Effector CD4-positive, alpha-beta T cell (primary cell): ENCODE data around the gene CDH16. TPM values are rescaled to one million over a fixed set of nuclear protein-coding genes. Genes with fewer than 3 reads are reported as not detected.
"Not testable (repeated sequence)": the region's sequence is repeated elsewhere in the genome, so short reads cannot be mapped to it uniquely, and the experiment has no call there.

Experiments
- DNase-seq: peaks from one replicate; pipeline ENCODE4 v3.0.0-alpha.2; 2020
- total RNA-seq: gene quantifications from one replicate; lab custom pipeline; 2026; lab: John Stamatoyannopoulos, UW

Gene CDH16
- total RNA-seq, result not detected

GRCh38 chr16:66918803-66919568 lies at the start of gene CDH16:
Gene CDH16, minus strand, starts transcription at chr16:66918885. Its CDS starts 820 bp downstream, at chr16:66918065.
- no peak for DNase-seq

- DNase-seq, result no peak
These were observed 45.4 kb upstream of the CDH16 start for GRCh38 chr16:66964049-66964448.

GRCh38 chr16:66961914-66962313 lies 43.2 kb upstream of the CDH16 start:
- no peak for DNase-seq

GRCh38 chr16:66961065-66961744 lies 42.5 kb upstream of the CDH16 start, which contains the start of gene CES3:
Gene CES3, plus strand, starts transcription at chr16:66961266. Its CDS starts 42 bp downstream, at chr16:66961308.
- DNase-seq, result no peak

- DNase-seq, result no peak
These were observed 41.6 kb upstream of the CDH16 start for GRCh38 chr16:66960270-66960669.

- DNase-seq, result no peak
These were observed 41.0 kb upstream of the CDH16 start for GRCh38 chr16:66959704-66960161.

GRCh38 chr16:66958857-66959703 lies 40.4 kb upstream of the CDH16 start:
- DNase-seq, result no peak

GRCh38 chr16:66956154-66956457 lies 37.4 kb upstream of the CDH16 start:
- DNase-seq, result not testable (repeated sequence)

GRCh38 chr16:66955363-66956153 lies 36.9 kb upstream of the CDH16 start:
- DNase-seq, result not testable (repeated sequence)

- peak; percentile 60 for DNase-seq
These were observed 35.5 kb upstream of the CDH16 start for GRCh38 chr16:66954097-66954659.

- DNase-seq, result no peak
These were observed 34.9 kb upstream of the CDH16 start for GRCh38 chr16:66953462-66954096.

GRCh38 chr16:66952430-66953110 lies 33.9 kb upstream of the CDH16 start:
- DNase-seq, result no peak

GRCh38 chr16:66950971-66951790 lies 32.5 kb upstream of the CDH16 start:
- no peak for DNase-seq

GRCh38 chr16:66950437-66950836 lies 31.8 kb upstream of the CDH16 start:
- no peak for DNase-seq

GRCh38 chr16:66949472-66949871 lies 30.8 kb upstream of the CDH16 start:
- DNase-seq, result no peak

GRCh38 chr16:66948837-66949225 lies 30.1 kb upstream of the CDH16 start:
- no peak for DNase-seq

- DNase-seq, result no peak
These were observed 29.6 kb upstream of the CDH16 start for GRCh38 chr16:66948134-66948836.

GRCh38 chr16:66947302-66948065 lies 28.8 kb upstream of the CDH16 start:
- peak; percentile 80 for DNase-seq

- no peak for DNase-seq
These were observed 28.3 kb upstream of the CDH16 start for GRCh38 chr16:66946974-66947301.
